NCI-H146 treated with DMSO at 0.1 percent for 48 hours (cell line): ENCODE results near the gene MLH3.
"Not testable (repeated sequence)": the region's sequence is repeated elsewhere in the genome, so short reads cannot be mapped to it uniquely, and the experiment has no call there.

Experiments used
- DNase-seq: peaks from one replicate; lab custom pipeline; 2025; ENCODE audit not compliant: unreplicated experiment; lab: John Stamatoyannopoulos, UW

The MLH3 gene

DNA sequence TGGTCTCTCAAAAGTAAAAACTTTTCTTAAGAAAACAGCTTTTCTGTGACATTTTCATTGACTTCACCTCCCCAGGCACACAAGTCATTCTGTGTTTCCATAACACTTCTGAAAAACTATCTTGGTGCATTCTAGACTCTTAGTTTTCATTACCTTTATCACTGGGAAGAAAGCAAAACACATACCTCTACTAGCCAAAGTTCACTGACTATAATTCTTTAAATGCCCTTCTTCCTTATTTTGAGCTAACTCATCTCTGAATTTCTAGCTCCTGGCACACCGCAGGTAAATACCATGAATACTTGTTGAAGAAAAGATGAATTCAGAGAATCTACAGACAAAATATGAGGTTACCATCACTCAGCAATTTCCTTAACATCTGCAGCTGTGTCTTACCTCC, 21.1 kb downstream of the MLH3 start:
- no peak for DNase-seq

DNA sequence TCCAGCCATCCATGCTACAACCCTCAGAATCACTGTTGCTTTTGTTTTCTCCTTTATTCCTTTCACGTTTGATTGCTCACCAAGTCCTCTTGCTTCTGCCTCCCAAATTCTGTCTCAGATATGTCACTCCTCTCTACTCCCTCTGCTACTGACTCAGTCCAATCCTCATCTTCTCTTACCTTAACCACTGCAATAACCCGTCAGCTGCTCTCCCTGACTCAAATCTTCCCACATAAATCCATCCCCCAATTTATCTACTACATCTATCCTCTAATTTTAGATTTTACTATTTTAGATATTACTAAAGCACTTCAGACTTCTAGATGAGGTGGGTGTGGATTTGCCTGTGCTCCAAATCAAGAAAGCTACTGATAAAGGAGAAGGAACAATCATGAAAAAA, 25.4 kb downstream of the MLH3 start:
- no peak for DNase-seq

DNA sequence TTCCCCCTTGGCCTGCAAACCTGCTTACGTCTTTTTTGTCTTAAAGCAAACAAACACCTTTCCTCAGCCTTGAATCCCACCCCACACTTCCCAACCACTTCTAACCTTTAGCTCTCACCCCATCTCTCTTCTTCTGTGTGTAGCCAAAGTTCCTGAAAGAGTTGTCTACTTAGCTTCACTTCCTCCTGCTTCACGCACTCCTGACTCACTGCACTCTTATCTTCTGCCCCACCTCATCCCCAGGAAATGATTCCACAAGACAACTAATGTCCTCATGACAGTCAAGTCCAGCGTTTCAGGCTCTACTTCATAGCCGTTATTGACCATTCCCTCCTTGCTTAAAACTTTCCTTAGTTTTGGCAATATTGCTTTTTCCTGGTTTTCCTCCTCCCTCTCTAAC, 26.2 kb downstream of the MLH3 start:
- DNase-seq = no peak

DNA sequence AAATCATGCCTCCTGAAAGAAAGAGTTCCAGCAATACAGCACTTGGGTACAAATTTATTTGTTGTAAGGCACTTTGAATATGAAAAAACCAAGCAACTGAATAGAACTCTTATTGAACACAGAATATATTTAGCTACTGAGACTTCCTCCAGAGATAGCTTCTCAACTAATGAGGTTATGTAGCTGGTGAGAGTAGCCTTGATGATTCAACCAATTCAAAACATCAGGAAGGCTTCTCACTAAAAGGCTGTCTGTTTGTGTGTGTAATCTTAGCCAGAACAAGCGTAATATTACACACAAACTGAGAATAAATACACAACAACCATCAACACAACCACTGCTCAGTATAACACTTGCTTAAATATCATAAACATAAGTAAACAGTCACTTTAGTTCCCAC, 28.2 kb downstream of the MLH3 start:
- DNase-seq = no peak

DNA sequence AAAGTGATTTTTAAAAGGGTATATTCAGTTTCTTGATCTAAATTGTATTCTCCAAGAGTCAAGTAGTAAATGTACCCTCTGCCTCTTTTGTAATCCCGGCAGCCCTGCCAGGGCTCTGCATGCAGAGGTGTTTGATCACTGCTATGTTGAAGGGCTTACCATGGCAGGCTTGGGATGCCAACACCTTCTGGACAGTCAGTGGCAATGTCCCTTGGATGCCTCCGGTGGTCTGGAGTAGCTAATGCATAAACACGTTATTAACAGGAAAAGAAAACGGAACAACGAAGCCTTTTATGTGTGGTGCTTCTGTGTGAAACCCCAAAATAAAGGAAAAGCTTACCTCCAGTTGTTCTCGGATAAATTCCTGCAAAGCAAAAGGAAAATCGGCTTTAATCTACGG, 28.6 kb downstream of the MLH3 start:
- DNase-seq = no peak

DNA sequence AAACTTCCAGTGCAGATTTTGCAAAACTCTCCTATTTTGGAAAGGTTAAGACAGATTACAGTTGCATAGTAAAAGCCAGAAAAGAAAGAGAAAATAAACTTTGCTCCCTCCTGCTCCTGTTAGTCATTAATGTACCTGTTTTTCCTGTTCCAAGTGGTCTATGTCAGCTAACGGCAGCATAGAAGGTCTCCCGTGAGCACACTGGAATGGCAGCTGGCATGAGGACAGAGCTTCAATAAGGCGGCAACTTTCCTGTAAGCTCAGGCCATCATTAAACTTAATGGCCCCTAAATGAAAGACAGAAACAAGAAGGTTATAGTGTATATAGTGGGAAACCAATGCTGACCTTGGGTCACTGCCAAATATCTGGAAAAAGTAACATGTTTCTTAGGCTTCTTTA, 32.6 kb downstream of the MLH3 start:
- no peak for DNase-seq

DNA sequence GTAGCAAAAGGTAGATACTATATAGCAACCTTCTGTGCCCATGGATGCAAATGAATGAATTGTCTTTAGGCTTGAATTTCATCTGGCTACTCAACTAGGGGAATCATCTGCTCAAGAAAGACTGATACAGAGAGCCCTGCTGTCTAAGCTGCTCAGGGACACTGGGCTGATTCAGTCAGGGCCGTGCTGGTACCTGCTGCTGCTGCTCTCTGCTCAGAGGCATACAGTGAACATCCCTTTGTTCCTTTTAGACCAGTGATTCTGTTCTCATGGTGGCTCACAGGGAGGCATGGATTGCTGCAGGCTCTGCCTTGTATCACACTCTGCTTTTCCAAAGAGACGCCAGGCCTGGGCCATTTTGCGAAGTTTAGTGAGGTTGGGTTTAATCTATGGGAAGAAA, 34.5 kb downstream of the MLH3 start:
- DNase-seq = no peak

DNA sequence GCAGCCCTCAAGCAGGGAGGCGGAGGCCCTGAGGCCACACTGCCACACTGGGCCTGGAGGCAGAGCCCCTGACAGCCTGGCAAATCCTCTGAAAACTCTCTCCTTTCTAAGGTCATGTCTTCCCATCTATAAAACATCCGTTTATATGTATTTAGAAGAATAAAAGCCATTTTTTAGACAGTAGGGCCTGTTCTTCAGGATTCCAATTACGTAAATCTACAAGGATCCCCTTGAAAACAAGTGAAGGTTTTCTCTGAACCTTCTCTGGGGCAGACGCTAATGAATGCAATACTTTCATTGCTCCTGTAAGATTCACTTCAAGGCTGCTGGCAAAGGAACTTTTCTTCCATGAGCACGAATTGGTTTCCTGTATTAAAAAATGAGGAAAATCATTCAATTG, 35.8 kb downstream of the MLH3 start:
- DNase-seq = no peak

DNA sequence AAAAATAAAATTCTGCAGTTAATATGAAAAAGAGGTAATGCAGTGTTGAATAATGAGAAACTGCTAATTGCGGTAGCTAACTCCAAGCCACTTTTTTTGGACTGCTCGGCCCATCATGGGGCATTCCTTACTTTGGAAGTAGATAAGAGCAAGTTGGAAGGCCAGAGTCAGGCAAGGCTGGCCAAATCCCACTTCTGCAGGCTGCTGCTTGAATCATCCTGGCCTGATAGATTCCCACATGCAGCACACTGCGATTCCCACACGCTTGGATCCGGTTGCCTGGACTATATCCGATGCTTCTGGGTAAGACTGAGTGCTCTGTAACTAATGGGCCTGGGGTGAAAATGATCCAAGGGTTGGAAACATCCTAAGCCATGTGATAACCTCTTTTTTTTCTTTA, 38.0 kb downstream of the MLH3 start:
- no peak for DNase-seq

DNA sequence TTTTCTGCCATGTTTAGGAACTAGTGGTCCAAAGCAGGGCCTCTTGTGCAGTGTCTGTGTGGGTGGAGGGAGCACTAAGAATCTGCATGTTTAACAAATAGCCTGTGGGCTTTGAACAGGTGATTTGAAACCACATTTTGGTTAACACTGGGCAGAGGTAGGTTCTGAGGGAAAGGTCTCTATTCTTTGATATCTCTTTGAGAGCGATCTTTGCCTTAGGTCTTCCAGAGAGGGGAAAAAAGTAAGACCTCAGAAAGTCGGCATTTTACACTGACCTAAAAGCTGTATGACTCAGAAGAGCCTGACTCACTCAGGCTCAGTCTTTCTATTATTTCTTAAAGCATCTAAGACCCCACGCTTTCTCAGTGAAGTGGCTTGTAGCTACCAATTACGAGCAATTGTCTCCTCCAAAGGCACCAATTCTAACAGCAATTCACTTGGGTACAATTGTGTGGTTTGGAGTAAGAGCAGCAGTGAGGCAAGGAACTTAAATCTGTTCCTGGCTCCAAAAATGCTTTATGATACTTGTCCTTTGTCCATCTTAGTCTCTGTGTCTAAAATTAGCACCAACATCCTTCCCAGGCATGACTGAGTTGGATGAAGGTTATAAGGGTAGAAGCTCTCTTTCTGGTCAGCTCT, 39.8 kb downstream of the MLH3 start:
- DNase-seq = no peak

DNA sequence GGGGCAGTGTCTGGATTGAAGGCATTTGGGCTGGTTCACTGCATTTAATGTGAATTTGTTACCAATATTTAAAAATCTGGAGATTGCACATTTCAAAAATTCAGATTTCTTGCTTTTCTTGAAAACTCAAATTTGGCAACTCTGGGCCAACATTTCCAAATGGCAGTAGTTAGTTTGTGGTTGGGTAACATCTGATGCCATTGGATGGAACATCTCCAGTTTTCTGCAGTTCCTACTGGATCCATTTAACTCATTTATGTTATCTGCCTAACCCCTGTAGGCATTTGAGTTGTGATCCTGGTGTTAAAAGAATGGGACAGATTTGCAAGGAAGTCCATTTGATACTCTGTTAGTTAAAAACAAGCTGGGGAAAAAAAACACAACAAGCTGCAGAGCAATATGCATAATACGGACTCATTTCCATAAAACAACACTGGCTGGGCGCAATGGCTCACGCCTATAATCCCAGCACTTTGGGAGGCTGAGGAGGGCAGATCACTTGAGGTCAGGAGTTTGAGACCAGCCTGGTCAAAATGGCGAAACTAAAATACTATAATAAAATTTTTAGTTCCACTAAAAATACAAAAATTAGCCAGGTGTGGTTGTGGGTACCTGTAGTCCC, 40.7 kb downstream of the MLH3 start:
- no peak for DNase-seq

DNA sequence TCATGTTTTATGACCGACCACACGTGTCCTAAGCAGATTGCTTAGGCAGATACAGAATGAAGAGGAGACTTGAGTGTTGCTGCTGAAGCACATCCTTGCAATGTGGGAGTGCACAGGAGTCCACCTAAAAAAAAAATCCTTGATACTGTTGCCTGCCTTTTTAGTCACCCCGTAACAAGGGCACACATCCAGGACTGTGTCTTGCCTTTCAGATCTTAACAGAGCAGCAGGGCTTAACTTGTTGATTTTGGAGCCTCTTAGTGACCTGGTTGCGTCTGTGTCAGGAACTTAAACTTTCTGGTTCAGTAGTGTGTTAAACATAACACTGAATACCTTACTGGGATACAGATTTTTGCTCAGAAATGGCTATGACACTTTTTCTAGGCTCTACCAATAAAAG, 42.1 kb downstream of the MLH3 start:
- DNase-seq = no peak

DNA sequence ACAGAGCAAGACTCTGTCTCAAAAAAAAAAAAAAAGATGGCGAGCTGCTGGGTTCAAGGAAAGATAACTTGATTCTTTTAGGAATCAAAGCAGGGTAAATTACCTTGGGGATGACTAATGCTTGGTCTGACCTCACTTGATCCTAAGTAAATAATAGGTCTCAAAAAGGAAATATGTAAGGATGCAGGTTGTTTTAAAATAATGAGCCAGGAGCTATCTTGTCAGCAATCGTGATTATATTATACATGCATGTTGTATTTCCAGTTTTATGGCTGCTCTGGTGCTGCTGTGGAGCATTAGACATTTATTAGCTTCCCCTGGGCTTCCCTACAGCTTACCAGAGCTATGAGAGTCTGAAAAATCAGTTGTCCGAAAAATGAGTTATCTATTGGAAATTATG, 45.9 kb downstream of the MLH3 start:
- DNase-seq = no peak

DNA sequence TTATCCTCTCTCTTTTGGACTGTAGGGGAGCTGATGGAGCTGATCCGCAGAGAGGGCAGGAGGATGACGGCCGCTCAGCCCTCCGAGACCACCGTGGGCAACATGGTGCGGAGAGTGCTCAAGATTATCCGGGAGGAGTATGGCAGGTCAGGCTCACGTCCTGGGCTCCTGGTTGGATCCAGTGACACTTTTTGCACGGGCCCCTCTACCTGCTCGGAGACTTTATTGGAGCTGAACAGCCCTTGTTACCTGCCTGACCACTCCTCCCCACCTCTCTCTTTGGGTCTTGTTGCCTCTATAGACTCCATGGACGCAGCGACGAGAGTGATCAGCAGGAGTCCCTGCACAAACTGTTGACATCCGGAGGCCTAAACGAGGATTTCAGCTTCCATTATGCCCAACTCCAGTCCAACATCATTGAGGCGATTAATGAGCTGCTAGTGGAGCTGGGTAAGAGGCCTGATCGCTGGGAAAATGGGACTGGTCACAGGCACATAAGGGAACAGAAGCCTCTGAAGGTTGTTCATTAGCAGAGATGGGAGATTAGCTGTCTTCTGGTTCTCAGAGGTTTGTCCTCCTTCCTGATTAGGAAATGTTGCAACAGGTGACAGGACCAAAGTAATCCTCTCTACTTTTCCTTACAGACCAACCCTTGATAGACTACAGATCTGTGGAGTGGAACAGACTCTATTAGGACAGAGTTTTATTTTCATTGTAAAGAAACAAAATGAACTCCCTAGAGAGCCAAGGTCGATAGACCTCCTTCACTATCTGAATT, 47.8 kb downstream of the MLH3 start:
- DNase-seq = no peak

DNA sequence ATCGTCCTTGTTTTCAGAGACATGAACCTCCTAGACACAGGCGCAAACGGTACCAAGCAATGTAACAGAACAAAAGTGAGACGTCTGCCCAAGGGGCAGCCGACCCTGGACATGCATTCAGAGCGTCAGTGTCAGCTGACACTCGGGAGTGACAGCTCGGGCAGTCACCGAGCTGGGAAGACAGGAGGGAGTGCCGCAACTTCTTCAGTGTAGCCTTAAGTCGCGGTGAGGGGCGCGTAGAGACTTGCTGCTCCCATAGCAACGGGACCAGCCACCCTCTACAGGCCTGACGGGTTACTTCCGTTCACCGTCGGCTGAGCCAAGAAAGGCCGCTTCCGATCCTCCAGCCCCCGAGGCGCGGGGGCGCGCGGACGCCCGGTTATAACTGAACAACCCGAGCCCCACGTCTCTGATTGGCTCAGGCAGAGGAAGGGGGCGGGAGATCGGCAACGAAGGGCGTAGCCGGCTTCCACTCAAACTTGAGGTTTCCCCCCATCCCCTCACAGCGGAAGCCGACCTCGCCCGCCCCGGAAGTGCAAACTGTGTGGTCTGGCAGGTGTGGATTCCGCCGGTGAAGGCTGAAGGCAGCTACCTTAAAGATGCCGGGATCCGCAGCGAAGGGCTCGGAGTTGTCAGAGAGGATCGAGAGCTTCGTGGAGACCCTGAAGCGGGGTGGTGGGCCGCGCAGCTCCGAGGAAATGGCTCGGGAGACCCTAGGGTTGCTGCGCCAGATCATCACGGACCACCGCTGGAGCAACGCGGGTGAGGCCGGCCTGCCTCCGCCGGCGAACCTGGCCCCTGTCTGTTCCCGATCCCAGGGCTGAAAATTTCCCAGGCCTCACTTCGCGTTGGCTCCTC, 48.6 kb downstream of the MLH3 start, which contains the start of gene EIF2B2:
Gene EIF2B2, plus strand, starts transcription at position 530 of the 858 bp plus-strand sequence. Its CDS starts 70 bp downstream, at position 600.
- peak; percentile 76 for DNase-seq

DNA sequence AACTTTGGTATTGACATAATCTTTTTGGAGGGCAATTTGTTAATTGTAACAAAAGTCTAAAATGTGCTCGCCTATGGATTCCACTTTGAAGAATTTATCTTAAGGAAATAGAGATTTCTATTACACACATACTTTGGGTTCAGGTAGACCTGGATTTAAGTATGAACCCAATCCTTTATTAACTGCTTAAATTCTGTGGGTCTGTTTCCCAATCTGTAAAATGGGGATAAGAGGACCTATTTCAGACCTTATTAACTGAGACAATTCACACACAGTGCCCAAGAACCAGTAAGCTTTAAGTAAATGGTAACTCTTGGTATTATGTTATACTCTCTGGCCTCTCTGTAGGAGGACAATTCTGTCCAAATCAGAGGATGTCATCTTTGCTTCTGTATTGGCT, 49.4 kb downstream of the MLH3 start:
- DNase-seq = no peak

DNA sequence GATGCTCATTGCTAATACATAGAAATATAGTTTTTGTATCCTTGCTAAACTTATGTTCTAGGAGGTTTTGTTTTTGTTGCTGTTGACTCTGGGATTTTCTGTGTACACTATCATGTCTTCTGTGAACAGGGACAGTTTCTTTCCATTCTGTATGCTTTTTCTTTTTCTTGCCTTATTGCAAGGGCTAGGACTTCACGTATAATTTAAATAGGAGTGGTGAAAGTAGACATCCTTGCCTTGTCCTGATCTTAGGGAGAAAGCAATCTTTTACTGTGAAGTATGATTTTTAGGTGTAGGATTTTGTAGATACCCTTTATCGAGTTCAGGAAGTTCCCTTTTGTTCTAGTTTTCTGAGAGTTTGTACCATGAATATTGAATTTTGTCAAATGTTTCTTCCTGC, 50.0 kb downstream of the MLH3 start:
- DNase-seq = no peak

DNA sequence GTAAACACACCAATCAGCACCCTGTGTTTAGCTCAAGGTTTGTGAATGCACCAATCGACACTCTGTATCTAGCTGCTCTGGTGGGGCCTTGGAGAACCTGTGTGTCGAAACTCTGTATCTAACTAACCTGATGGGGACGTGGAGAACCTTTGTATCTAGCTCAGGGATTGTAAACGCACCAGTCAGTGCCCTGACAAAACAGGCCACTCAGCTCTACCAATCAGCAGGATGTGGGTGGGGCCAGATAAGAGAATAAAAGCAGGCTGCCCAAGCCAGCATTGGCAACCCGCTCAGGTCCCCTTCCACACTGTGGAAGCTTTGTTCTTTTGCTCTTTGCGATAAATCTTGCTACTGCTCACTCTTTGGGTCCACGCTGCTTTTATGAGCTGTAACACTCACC, 55.5 kb downstream of the MLH3 start:
- not testable (repeated sequence) for DNase-seq

DNA sequence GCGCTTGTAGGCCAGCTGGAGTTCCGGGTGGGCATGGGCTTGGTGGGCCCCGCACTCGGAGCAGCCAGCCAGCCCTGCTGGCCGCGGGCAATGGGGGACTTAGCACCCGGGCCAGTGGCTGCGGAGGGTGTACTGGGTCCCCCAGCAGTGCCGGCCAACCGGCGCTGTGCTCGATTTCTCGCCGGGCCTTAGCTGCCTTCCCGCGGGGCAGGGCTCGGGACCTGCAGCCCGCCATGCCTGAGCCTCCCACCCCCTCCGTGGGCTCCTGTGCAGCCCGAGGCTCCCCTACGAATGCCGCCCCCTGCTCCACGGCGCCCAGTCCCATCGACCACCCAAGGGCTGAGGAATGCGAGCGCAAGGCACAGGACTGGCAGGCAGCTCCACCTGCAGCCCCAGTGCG, 57.1 kb downstream of the MLH3 start:
- DNase-seq = not testable (repeated sequence)

DNA sequence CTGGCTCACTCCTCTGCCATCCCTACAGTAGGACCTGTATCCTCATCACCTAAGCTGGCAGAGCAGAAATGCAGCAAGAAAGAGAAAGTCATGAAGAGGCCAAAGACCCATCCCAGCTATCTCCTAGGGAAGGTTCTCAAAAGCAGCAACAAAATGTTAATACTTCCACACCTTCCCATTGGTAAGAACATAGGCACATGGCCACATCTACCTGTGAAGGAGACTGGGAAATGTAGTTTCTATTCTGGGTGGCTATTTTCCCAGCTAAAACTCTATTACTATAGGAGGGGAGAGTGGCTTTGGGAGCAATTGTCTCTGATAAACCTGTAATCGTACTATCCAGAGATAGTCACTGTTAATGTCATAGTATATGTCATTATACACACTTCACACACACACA, 62.3 kb downstream of the MLH3 start:
- DNase-seq = no peak

DNA sequence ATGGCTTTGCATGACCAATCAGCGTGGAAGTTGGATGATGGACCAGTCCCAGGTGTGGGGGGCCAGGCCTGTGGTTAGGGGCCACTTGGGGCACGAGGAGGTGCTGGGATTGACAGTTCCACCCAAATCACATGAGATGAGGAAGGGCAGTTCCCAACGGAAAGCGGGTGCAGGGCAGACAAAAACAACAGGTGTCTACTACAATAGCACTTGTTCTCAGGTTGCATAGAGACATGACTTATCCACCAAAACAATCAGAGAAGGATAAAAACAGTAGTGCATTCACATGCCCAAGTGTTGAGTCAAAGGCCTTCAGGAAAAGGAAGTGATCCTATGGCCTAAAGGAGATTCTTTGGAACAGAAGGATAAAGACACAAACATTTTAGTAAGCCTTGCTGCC, 63.1 kb downstream of the MLH3 start:
- DNase-seq = no peak
